IPS DF 19.7 (cell line): ENCODE measurements around the gene KRTAP12-4.
"Not testable (repeated sequence)": the region's sequence is repeated elsewhere in the genome, so short reads cannot be mapped to it uniquely, and the experiment has no call there.

Source experiments
- DNase-seq: peaks from one replicate; pipeline ENCODE4 v3.0.0-alpha.2; 2013; ENCODE audit warnings: low read depth, low spot score

KRTAP12-4 gene

DNA sequence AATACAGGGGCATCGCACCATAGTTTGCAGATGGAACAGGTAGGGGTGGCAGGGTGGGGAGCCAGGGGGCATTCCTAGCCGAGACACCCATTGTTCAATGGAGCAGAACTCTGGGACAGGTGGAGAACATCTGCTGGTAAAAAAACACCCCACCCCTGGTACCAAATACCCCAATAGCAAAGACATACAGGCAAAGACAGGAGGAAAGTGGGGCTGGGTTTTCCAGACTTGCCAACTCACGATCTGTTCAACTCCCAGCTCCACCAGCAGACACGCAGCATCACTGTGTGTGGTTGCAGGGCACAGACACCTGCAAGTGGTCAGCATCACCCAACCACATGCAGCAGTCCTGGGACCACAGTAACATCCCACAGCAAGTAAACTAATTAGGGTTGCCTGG lies 42.9 kb downstream of the KRTAP12-4 start:
- no peak for DNase-seq

DNA sequence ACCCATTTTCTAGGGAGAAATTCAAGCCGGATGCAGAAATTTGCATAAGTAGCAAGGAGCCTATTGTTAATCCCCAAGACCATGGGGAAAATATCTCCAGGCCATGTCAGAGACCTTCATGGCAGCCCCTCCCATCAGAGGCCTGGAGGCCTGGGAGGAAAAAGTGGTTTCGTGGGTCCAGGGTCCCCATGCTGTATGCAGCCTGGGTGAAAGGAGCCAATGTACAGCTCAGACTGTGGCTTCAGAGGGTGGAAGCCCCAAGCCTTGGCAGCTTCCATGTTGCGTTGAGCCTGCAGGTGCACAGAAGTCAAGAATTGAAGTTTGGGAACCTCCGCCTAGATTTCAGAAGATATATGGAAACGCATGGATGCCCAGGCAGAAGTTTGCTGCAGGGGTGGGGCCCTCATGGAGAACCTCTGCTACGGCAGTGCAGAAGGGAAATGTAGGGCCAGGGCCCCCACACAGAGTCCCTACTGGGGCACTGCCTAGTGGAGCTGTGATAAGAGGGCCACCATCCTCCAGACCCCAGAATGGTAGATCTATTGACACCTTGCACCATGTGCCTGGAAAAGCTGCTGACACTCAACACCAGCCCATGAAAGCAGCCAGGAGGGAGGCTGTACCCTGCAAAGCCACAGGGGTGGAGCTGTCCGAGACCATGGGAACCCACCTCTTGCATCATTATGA lies 44.2 kb downstream of the KRTAP12-4 start:
- not testable (repeated sequence) for DNase-seq

DNA sequence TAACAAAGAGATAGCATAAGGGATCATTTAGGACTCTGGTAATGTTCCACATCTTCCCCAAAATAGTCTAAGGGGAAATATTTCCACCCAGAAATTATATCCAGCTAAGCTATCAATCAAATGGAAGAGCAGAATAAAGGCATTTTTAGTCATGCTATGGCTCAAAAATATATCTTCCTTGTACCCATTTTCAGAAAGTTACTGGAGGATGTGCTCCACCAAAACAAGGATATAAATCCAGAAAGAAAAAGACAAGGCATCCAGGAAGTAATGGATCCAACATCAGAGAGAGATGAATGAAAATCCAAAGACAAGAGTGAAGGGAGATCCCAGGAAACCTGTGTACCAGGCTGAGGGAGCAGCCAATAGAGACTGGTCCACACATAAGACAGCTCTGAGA lies 45.3 kb downstream of the KRTAP12-4 start:
- no peak for DNase-seq

DNA sequence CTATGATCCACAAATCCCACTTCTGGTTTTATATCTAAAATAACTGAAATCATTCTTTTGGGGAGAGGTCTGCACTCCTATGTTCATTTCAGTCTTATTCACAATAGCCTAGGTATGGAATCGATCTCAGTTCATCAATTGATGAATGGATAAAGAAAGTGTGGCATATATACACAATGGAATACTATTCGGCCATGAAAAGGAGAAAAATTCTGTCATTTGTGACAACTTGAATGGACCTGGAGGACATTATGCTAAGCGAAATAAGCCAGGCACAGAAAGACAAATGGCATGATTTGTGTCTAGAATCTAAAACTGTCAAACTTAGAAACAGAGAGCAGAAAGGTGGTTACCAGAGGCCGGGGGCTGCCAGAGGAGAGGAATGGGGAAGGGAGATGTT lies 48.0 kb downstream of the KRTAP12-4 start:
- no peak for DNase-seq
